B cell (primary cell): ENCODE measurements around the gene CACNA2D1. TPM values are rescaled to one million over a fixed set of nuclear protein-coding genes. Genes with fewer than 3 reads are reported as not detected.

Experiments
- ATAC-seq: fragments of 200-7000 bp; cut with Tn5 transposase; one replicate; pipeline ENCODE4 v1.10.0; 2021; ENCODE audit warnings: low read depth, mild to moderate bottlenecking, moderate number of reproducible peaks, moderate library complexity
- CTCF ChIA-PET: fragments of 350-600 bp; sonication (Branson Sonifier 250); formaldehyde crosslinking; loops from one replicate; lab custom pipeline; 2021; ENCODE audit warnings: antibody characterized with exemption, inconsistent platforms; lab: Charles Lee
- POLR2A ChIA-PET: fragments of 350-600 bp; sonication (Branson Sonifier 250); formaldehyde crosslinking; loops from one replicate; lab custom pipeline; 2021; ENCODE audit warnings: antibody characterized with exemption; lab: Charles Lee
- DNase-seq: peaks from one replicate; pipeline ENCODE4 v3.0.0; 2013
- H2AFZ ChIP-seq: 2 replicates; pipeline ENCODE4 v1.6.1; 2012; ENCODE audit warnings: mild to moderate bottlenecking, low read depth, low read length; ENCODE audit not compliant: insufficient read depth, poor library complexity, severe bottlenecking
- H3K27ac ChIP-seq, 2 donors: 1 replicate in 1 of 2; 2 replicates in 1 of 2; pipeline ENCODE4 v1.5.1; 2012 to 2013; ENCODE audit warnings: low read length in 2 of 2, mild to moderate bottlenecking in 2 of 2, moderate library complexity in 1 of 2
- H3K27me3 ChIP-seq, 4 experiments: fragments of 200-600 bp in 1 of 4; sonication (generic) in 1 of 4; replicated peaks in 1 of 4; 1 replicate in 2 of 4; 2 replicates in 2 of 4; pipeline versions ENCODE4 v1.6.1 to v1.7.0; 2013 to 2016; ENCODE audit warnings: low read length in 3 of 4, mild to moderate bottlenecking in 2 of 4, mixed read lengths in 1 of 4, moderate library complexity in 1 of 4; ENCODE audit not compliant: insufficient read depth in 4 of 4, control insufficient read depth in 3 of 4; ENCODE audit errors: control extremely low read depth in 1 of 4
- H3K36me3 ChIP-seq, 2 experiments: replicated peaks in 1 of 2; 1 replicate in 1 of 2; 2 replicates in 1 of 2; pipeline versions ENCODE4 v1.6.1 to v1.7.1; 2013; ENCODE audit warnings: low read length in 1 of 2; ENCODE audit not compliant: insufficient read depth in 2 of 2, control insufficient read depth in 1 of 2; ENCODE audit errors: control extremely low read depth in 1 of 2, extremely low read depth in 1 of 2
- H3K4me1 ChIP-seq, 2 donors: fragments of 200-600 bp in 1 of 2; sonication (generic) in 1 of 2; 1 replicate in 1 of 2; 2 replicates in 1 of 2; pipeline versions ENCODE4 v1.5.1 to v1.6.1; 2013 to 2017; ENCODE audit warnings: low read length in 2 of 2; ENCODE audit not compliant: control insufficient read depth in 2 of 2, insufficient read depth in 2 of 2
- H3K4me2 ChIP-seq: replicated peaks from 2 replicates; pipeline ENCODE3; 2012; ENCODE audit warnings: mild to moderate bottlenecking, low read depth, low read length; ENCODE audit not compliant: poor library complexity, severe bottlenecking
- H3K4me3 ChIP-seq, 5 experiments: fragments of 200-600 bp in 1 of 5; sonication (generic) in 1 of 5; 1 replicate in 3 of 5; 2 replicates in 2 of 5; pipeline versions ENCODE4 v1.5.1 to v1.7.0; 2011 to 2016; ENCODE audit warnings: low read length in 4 of 5, mild to moderate bottlenecking in 4 of 5, low read depth in 2 of 5, control low read depth in 1 of 5, moderate library complexity in 1 of 5; ENCODE audit not compliant: insufficient read depth in 1 of 5; ENCODE audit errors: control extremely low read depth in 1 of 5, extremely low read depth in 1 of 5
- H3K79me2 ChIP-seq: fragments of 200-600 bp; sonication (generic); one replicate; pipeline ENCODE4 v1.6.0; 2016; ENCODE audit warnings: low read length; ENCODE audit not compliant: control insufficient read depth, insufficient read depth
- H3K9ac ChIP-seq: fragments of 200-600 bp; sonication (generic); 2 replicates; pipeline ENCODE4 v1.6.1; 2017; ENCODE audit warnings: mild to moderate bottlenecking, low read length, moderate library complexity
- H3K9me3 ChIP-seq, 3 donors: one replicate each; pipeline versions ENCODE4 v1.6.1 to v1.7.1; 2013; ENCODE audit warnings: low read length in 2 of 3; ENCODE audit not compliant: control insufficient read depth in 2 of 3, insufficient read depth in 1 of 3; ENCODE audit errors: control extremely low read depth in 1 of 3
- H4K20me1 ChIP-seq: 2 replicates; pipeline ENCODE4 v1.6.0; 2012; ENCODE audit warnings: mild to moderate bottlenecking, low read length; ENCODE audit not compliant: insufficient read depth, control insufficient read depth, poor library complexity, severe bottlenecking
- H3K27ac Mint-ChIP-seq: one replicate; pipeline ENCODE4 v1.8.0; 2021; ENCODE audit warnings: mixed read lengths
- H3K27me3 Mint-ChIP-seq: one replicate; pipeline ENCODE4 v1.8.0; 2021; ENCODE audit warnings: mixed read lengths
- H3K4me1 Mint-ChIP-seq: one replicate; pipeline ENCODE4 v1.8.0; 2021; ENCODE audit warnings: mixed read lengths
- H3K4me3 Mint-ChIP-seq: one replicate; pipeline ENCODE4 v1.8.0; 2021; ENCODE audit warnings: mixed read lengths
- H3K9me3 Mint-ChIP-seq: one replicate; pipeline ENCODE4 v1.8.0; 2022; ENCODE audit warnings: mixed read lengths; ENCODE audit not compliant: insufficient read depth
- CTCF ChIP-seq: fragments of 200-600 bp; IDR thresholded peaks from one replicate; pipeline ENCODE4 v1.8.0; 2022; ENCODE audit warnings: antibody characterized with exemption, mild to moderate bottlenecking
- EZH2 ChIP-seq: IDR thresholded peaks from 2 replicates; pipeline ENCODE4 v1.6.1; 2012; ENCODE audit warnings: borderline replicate concordance, low read depth, mild to moderate bottlenecking, moderate library complexity, low read length; ENCODE audit not compliant: insufficient read depth, poor library complexity, severe bottlenecking
- WGBS: methylation state at CpG from one replicate; pipeline ENCODE4 v1.1.5; 2013; ENCODE audit warnings: missing lambda C conversion rate; ENCODE audit not compliant: insufficient coverage; 5-methylcytosine and 5-hydroxymethylcytosine counted together
- intact Hi-C: fragments of 100-400 bp; cut with micrococcal nuclease; formaldehyde crosslinking; loops from one replicate; pipeline ENCODE4 v1.10.0; 2022
- polyA plus RNA-seq: library from polyadenylated mRNA; depleted of rRNA; stranded (reverse); fragments of >200 nt; gene quantifications from 2 replicates; pipeline ENCODE4 v1.2.3, GENCODE V29; 2012
- total RNA-seq, 2 donors: library from RNA; stranded (reverse); fragments of 120-200 nt in 1 of 2; gene quantifications; 1 replicate in 1 of 2; 2 replicates in 1 of 2; pipeline versions ENCODE4 v1.2.3 to v1.2.4, GENCODE V29; 2013 to 2022

Gene CACNA2D1
- total and polyA plus RNA-seq, 2 donors (not counting 1 experiment from before 2014, with no cell fraction given): not detected

- H3K9me3 ChIP-seq: no peaks in the 10 kb centered on the region
- intact Hi-C loops: no loop called here
- H3K36me3 ChIP-seq: no peaks in the 10 kb centered on the region
- H2AFZ ChIP-seq: no peak overlapping the region
- CTCF ChIA-PET: no interaction called here
- TF ChIP-seq EZH2 (no peak), CTCF (no peak)
- H3K4me1 ChIP-seq: no peaks in the 10 kb centered on the region
- WGBS: 90% methylated on average over 1 of the region's 1 CpG
- H4K20me1 ChIP-seq: no peaks in the 10 kb centered on the region
- Mint-ChIP-seq H3K4me1 (no peaks in the 10 kb centered on the region), H3K4me3 (no peak overlapping the region), H3K27me3 (no peaks in the 10 kb centered on the region), H3K27ac (no peak overlapping the region), H3K9me3 (no peaks in the 10 kb centered on the region)
- H3K4me3 ChIP-seq: no peak overlapping the region
- no peak overlapping the region for H3K9ac ChIP-seq
- H3K27ac ChIP-seq: no peak overlapping the region
- POLR2A ChIA-PET: no interaction called here
- H3K4me2 ChIP-seq: no peak overlapping the region
- no peaks in the 10 kb centered on the region for H3K79me2 ChIP-seq
- no peaks in the 10 kb centered on the region for H3K27me3 ChIP-seq
- ATAC-seq (no peak), DNase-seq (no peak)
Measured at GRCh38 chr7:82039621-82040020, 404.0 kb downstream of the CACNA2D1 start.

GRCh38 chr7:82036146-82036886, 407.3 kb downstream of the CACNA2D1 start:
- H3K9ac ChIP-seq: no peak overlapping the region
- H3K27ac Mint-ChIP-seq: no peak overlapping the region
- no peaks in the 10 kb centered on the region for H3K27me3 Mint-ChIP-seq
- H3K9me3 ChIP-seq: no peaks in the 10 kb centered on the region
- no peaks in the 10 kb centered on the region for H3K4me1 ChIP-seq
- H4K20me1 ChIP-seq: no peaks in the 10 kb centered on the region
- H3K27ac ChIP-seq: no peak overlapping the region
- H3K4me2 ChIP-seq: no peak overlapping the region
- 83% methylated on average over 2 of the region's 3 CpGs for WGBS
- ATAC-seq (no peak), DNase-seq (no peak)
- no peaks in the 10 kb centered on the region for H3K9me3 Mint-ChIP-seq
- ChIA-PET POLR2A (no interaction called here), CTCF (no interaction called here)
- H3K27me3 ChIP-seq: no peaks in the 10 kb centered on the region
- no peaks in the 10 kb centered on the region for H3K36me3 ChIP-seq
- H3K79me2 ChIP-seq: no peaks in the 10 kb centered on the region
- no peak overlapping the region for H3K4me3 ChIP-seq
- no peak overlapping the region for H3K4me3 Mint-ChIP-seq
- no peaks in the 10 kb centered on the region for H3K4me1 Mint-ChIP-seq
- intact Hi-C loops: no loop called here
- TF ChIP-seq CTCF: no peak
- H2AFZ ChIP-seq: no peak overlapping the region
